ENCODE results near the gene RAP1GAP.

RAP1GAP gene

GRCh38 chr1:21550866-21551475 lies 118.2 kb downstream of the RAP1GAP start:
- no peaks in the 10 kb centered on the region for H3K27me3 ChIP-seq
- H3K36me3 ChIP-seq: no peaks in the 10 kb centered on the region
- H3K4me3 ChIP-seq (ENCODE audit: low read depth, low read length): no peak overlapping the region; the same call in 1 of the 2 replicates
- no peak for TF ChIP-seq CTCF (IDR thresholded peaks at IDR 0.05; ENCODE audit: low read depth, low read length)
- H3K9me3 ChIP-seq: no peaks in the 10 kb centered on the region
- H3K4me1 ChIP-seq: no peaks in the 10 kb centered on the region
- DNase-seq: no peak

- no peaks in the 10 kb centered on the region for H3K27me3 ChIP-seq
- H3K9me3 ChIP-seq: no peaks in the 10 kb centered on the region
- no peaks in the 10 kb centered on the region for H3K36me3 ChIP-seq
- TF ChIP-seq CTCF (IDR thresholded peaks at IDR 0.05; ENCODE audit: low read depth, low read length): no peak
- DNase-seq: no peak
- H3K4me3 ChIP-seq (ENCODE audit: low read depth, low read length): no peak overlapping the region
- no peaks in the 10 kb centered on the region for H3K4me1 ChIP-seq
These were observed 119.1 kb downstream of the RAP1GAP start for GRCh38 chr1:21550097-21550496.

- H3K36me3 ChIP-seq: no peaks in the 10 kb centered on the region
- H3K4me3 ChIP-seq (ENCODE audit: low read depth, low read length): no peak overlapping the region
- H3K4me1 ChIP-seq: no peaks in the 10 kb centered on the region
- TF ChIP-seq CTCF (IDR thresholded peaks at IDR 0.05; ENCODE audit: low read depth, low read length): no peak
- no peaks in the 10 kb centered on the region for H3K9me3 ChIP-seq
- H3K27me3 ChIP-seq: no peaks in the 10 kb centered on the region
- no peak for DNase-seq
These were observed 121.3 kb downstream of the RAP1GAP start for GRCh38 chr1:21547876-21548275.
